Kasumi-1 (cell line): ENCODE results near the gene BRIP1.

ENCODE experiments used
- DNase-seq, 2 experiments: peaks; one replicate each; lab custom pipeline; 2025; lab: John Stamatoyannopoulos, UW

The BRIP1 gene

GRCh38 chr17:61631800-61632199 is 231.5 kb downstream of the BRIP1 start:
- no peak for DNase-seq
